ENCODE results near the gene CACNA1C.

DNA sequence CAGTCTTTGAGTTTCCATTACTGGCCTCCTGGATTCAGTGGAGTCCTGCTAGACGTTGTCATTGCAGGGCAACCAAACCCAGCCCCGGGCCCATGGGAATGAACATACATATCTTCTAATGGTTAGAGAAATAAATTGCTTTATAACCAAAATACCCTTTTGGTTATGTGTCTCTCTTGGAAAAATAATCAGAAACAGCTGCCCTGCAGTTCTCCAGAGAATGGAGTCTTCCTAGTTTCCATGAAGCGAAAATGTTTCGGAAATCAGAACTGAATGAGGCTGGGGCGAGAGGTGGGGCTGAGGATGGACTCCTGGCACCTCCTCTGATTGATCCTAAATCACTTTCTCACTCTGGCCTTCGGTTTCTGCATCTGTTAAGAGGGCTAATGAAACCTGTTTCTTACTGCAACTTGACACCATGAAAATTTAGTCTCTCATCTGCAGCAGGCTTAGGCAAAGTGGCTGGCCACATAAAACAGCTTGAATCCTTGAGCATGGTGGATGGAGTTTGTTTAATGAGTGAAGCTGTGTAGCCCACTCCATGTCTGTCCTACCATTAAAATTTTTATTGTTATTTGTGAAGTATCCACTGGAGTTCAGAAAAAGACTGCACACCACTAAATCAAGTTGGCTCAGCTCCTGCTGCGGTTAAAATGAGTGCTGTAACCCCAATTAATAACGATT is 198.9 kb downstream of the CACNA1C start:
- TF ChIP-seq, protein P1, sequence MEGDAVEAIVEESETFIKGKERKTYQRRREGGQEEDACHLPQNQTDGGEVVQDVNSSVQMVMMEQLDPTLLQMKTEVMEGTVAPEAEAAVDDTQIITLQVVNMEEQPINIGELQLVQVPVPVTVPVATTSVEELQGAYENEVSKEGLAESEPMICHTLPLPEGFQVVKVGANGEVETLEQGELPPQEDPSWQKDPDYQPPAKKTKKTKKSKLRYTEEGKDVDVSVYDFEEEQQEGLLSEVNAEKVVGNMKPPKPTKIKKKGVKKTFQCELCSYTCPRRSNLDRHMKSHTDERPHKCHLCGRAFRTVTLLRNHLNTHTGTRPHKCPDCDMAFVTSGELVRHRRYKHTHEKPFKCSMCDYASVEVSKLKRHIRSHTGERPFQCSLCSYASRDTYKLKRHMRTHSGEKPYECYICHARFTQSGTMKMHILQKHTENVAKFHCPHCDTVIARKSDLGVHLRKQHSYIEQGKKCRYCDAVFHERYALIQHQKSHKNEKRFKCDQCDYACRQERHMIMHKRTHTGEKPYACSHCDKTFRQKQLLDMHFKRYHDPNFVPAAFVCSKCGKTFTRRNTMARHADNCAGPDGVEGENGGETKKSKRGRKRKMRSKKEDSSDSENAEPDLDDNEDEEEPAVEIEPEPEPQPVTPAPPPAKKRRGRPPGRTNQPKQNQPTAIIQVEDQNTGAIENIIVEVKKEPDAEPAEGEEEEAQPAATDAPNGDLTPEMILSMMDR (conservative IDR thresholded peaks at IDR 0.05): no peak
- no peak for TF ChIP-seq EZH2 (IDR thresholded peaks at IDR 0.05; ENCODE audit: low read depth)

All from PC-9 (cell line).